NCI-H187 treated with DMSO at 0.1 percent for 48 hours (cell line): ENCODE results near the gene FN1.

Experiments
- DNase-seq: peaks from one replicate; lab custom pipeline; 2025; lab: John Stamatoyannopoulos, UW

FN1 gene

DNA sequence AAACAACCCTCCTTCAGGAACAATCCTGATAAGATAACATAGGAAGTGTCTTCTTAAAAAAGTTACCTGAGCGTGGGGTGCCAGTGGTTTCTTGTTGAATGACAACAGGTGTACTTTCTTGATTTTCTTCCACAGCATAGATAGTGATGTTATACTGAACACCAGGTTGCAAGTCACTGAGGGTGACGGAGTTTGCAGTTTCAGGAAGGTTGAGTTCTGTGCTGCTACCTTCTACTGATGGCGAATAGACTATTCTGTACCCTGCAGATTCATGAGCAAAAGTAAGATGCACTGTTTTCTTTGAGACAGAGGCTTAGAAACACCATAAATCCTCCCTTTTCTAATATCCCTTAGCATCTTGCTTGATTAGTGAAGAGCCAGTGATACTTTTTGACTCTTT, 28.8 kb downstream of the FN1 start:
- no peak for DNase-seq

DNA sequence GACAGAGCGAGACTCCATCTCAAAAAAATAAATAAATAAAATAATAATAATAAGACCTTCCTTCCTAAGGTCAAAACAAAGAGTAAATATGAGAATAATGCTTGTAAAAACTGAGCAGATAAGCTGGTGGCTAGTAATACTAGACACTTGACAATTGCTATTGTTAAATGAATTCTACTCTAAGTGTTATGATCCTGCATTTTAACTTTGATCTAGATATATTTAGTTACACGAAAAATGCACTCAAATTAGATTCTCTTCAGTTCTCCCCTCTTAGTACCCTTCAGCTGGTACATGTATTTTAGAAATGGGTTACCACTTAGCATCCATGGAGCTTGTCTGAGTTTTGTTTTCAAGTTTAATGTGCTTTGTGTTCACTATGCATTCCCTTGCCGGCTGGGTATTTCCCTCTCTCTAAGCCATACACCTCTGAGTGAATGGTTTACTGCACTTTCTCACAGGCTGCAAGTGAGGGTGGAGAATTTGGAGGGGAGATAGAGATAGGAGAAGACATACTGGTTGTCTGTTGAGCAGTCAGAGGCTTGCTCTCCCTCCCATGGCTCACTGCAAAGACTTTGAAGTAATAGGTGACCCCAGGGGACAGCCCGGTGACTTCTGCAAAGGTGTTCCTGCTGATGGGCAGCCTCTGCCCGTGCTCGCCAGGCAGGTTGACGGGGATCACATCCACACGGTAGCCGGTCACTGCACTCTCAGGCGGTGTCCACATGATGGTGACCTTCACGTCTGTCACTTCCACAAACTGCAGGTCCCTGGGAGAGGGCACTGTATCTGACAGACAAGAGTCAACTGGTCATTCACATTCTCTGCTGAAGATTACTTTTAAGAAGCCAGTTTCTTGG, 29.9 kb downstream of the FN1 start:
- DNase-seq: no peak

GRCh38 chr2:215404348-215405012, 31.4 kb downstream of the FN1 start:
- DNase-seq: no peak

GRCh38 chr2:215403441-215404347, 32.2 kb downstream of the FN1 start:
- DNase-seq: no peak

- DNase-seq: no peak
Measured at GRCh38 chr2:215401896-215402379, 33.9 kb downstream of the FN1 start.

- no peak for DNase-seq
Measured at GRCh38 chr2:215399067-215399716, 36.7 kb downstream of the FN1 start.

- DNase-seq: no peak
Measured at GRCh38 chr2:215397632-215398341, 38.1 kb downstream of the FN1 start.

DNA sequence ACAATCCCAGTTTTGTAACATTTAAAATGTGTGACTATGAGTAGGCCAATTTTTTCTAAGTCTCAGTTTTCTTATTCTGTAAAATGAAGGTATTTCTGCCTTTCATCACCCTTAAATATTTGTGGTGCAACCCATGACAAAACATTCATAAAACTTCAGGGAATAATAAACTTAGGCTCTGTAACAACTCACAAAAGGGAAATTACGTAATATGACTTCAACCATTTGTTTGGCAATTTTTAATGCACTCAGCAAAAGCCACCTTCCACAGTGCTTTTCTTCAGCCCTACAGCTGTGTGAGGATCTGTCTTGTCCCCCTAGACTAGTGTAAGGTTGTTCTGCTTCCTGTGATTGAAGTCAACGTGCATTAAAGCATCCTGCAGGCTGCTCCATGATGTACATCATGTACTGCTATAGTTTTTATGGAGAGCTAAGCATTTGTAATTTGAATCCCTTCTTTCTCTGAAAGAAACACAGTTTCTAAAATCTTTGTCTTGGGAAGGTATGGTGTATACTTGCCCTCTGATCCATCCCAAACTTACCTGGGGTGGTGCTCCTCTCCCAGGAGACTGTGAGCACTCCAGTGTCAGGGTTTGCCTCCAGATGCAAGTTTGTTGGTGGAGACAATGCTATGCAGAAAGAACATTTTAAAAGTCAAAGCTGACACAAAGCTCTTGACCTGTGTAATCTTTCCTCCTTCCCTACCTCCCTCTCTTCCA, 39.1 kb downstream of the FN1 start:
- no peak for DNase-seq

- no peak for DNase-seq
Measured at GRCh38 chr2:215395687-215396460, 40.0 kb downstream of the FN1 start.

DNA sequence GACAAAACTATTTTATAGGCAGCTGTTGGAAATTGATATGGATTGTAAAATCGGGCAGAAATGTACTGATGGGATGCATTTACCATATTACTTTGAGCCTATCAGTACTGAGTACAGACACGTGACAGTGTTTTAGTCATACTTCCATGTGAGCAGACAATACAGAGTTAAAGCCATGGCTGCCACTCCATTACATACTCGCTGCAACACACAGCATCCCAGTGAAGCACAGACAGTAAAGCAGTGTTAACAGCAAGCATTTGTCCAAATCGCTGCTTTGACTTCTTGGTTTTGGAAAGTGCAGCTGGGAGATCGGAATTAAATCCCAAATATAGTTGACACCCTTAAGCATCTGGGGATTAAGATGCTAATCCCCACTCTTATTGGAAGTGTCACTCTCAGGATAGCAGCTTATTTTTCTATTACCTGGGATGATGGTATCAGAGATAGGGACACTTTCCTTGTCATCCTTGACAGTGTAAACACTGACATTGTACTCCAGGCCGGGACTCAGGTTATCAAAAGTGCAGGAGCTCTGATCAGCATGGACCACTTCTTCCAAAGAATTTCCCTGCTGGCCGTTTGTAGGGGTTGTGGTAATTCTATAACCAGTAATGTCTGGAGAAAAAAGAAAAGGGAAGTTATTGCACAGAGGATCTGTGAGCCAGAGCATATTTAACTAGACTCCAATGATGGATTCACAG, 41.6 kb downstream of the FN1 start:
- DNase-seq: no peak

DNA sequence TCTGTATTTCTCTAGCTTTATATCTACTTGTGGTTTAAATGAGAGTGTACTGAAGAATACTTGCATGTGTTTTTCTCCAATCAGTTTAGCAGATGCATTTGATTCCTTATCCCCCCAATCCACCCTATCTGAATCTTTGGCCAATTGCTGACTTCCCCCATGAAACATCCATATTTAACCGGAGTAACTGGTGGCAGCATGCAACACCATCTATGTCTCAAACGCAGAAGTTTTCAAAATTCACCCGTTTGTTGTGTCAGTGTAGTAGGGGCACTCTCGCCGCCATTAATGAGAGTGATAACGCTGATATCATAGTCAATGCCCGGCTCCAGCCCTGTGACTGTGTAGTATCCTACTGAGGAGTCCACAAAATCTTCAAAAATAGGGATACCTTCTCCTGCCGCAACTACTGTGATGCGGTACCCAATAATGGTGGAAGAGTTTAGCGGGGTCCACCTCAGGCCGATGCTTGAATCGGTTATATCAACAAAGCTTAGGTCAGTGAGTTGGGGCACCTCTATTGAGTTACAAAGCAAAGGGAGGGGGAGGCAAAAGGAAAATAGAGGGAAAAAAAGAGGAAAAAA, 43.1 kb downstream of the FN1 start:
- DNase-seq: no peak

DNA sequence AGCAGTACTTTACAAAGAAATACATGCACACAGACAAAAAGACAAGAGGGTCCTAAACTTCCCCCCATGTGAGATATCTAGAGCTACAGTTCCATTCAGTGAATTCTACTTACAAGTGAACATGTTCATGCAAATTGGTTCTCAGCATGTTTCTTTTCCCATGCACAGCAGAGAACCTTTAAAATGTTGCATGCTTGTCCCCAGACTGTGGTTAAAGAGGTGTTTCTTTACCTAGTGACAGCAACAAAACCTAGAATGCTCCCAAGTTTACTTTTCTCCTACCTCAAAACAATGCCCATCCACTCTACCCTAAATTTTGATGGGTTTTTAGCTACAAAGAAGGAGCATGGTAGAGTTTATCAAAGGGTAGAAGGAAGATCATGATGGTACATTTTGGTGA, 43.7 kb downstream of the FN1 start:
- DNase-seq: no peak

GRCh38 chr2:215391531-215391930, 44.3 kb downstream of the FN1 start:
- DNase-seq: no peak

DNA sequence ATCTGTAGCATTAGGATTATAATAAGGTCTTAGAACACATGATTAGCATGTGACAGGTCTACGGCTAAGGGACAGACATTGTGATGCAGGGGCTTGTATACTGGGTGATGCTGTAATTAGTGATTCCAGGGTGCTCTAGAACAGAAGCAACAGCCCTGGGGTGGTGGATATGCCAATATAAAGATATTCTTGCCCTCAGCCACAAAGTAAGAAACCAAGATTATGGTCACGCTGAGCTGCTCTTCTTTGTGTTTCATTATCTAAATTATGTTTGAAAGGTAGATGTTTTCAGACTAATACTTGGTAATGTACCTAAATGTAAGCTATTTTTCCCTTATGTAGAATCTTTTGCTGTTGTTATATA, 45.3 kb downstream of the FN1 start:
- DNase-seq: no peak

- no peak for DNase-seq
Measured at GRCh38 chr2:215388002-215388728, 47.7 kb downstream of the FN1 start.

DNA sequence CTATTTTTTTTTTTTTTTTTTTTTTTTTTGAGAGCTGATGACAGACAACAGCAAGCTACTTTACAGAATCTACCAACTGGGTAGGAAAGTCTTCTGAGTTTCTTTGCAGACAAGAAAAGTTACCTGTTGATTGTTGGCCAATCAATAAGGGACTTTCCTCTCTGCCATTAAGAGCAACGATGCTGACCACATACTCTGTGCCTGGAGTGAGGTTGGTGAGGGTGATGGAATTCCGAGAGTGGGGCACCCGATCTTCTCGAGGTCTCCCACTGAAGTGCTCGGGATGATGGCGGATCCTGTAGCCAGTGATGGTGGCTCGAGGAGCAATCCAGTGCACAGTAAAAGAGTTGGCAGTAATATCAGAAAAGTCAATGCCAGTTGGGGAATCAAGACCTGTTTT, 49.3 kb downstream of the FN1 start:
- DNase-seq: no peak

- DNase-seq: no peak
Measured at GRCh38 chr2:215384710-215385109, 51.2 kb downstream of the FN1 start.

DNA sequence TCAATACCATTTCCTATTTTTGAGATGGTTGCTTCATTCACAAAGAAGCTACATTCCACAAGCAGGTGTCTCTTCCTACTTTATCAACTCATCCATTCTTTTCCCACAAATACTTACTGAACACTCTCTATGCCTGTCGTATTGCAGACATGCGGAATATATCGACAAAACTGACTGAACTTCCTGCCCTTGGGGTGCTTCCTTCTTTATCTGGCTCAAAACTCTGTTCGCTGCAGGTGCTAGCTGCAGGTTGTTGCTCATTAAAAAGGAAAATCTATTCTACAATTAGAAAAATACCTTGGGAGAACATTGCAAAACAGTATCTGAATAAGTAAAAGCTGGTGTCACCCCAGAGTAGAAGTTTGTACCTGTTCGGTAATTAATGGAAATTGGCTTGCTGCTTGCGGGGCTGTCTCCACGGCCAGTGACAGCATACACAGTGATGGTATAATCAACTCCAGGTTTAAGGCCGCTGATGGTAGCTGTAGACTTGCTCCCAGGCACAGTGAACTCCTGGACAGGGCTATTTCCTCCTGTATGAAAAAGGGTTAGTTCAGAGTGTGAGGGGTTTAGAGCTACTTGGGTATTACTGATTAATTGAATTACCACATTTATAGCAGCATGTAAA, 52.1 kb downstream of the FN1 start:
- DNase-seq: no peak
